ENCODE results near the gene RPN2. TPM values are rescaled to one million over a fixed set of nuclear protein-coding genes. Genes with fewer than 3 reads are reported as not detected.

Gene RPN2
- total and polyA plus RNA-seq, 9 of the 15 experiments (the other 6 are each of a cell fraction or from before 2014, with no cell fraction given) = 168 to 548 (median 325) TPM

GRCh38 chr20:37178839-37179682, at the start of gene RPN2, which contains the start of gene MROH8 (continued):
- peak; percentile 90 for TF ChIP-seq ZFX (CRISPR knock-in tag; IDR thresholded peaks at IDR 0.05)
- TF ChIP-seq CREB1 (IDR thresholded peaks at IDR 0.05) = peak; percentile 48
- TF ChIP-seq CREB1 (CRISPR knock-in tag; IDR thresholded peaks at IDR 0.05) = peak; percentile 77
- no peak for TF ChIP-seq ZNF77 (CRISPR knock-in tag; IDR thresholded peaks at IDR 0.05)
- TF ChIP-seq CREB3L1 (IDR thresholded peaks at IDR 0.05; ENCODE audit: borderline replicate concordance, low read depth) = peak; percentile 8; the same call in 1 of the 2 replicates
- peak; percentile 76; the same call in 1 of the 2 replicates for TF ChIP-seq SAFB (IDR thresholded peaks at IDR 0.05; ENCODE audit: borderline replicate concordance, low read depth, low read length)
- peak; percentile 46 for TF ChIP-seq CCNT2 (IDR thresholded peaks at IDR 0.05; ENCODE audit: borderline replicate concordance, extremely low read depth, insufficient read length, low read depth, low read length)
- TF ChIP-seq, protein P1, sequence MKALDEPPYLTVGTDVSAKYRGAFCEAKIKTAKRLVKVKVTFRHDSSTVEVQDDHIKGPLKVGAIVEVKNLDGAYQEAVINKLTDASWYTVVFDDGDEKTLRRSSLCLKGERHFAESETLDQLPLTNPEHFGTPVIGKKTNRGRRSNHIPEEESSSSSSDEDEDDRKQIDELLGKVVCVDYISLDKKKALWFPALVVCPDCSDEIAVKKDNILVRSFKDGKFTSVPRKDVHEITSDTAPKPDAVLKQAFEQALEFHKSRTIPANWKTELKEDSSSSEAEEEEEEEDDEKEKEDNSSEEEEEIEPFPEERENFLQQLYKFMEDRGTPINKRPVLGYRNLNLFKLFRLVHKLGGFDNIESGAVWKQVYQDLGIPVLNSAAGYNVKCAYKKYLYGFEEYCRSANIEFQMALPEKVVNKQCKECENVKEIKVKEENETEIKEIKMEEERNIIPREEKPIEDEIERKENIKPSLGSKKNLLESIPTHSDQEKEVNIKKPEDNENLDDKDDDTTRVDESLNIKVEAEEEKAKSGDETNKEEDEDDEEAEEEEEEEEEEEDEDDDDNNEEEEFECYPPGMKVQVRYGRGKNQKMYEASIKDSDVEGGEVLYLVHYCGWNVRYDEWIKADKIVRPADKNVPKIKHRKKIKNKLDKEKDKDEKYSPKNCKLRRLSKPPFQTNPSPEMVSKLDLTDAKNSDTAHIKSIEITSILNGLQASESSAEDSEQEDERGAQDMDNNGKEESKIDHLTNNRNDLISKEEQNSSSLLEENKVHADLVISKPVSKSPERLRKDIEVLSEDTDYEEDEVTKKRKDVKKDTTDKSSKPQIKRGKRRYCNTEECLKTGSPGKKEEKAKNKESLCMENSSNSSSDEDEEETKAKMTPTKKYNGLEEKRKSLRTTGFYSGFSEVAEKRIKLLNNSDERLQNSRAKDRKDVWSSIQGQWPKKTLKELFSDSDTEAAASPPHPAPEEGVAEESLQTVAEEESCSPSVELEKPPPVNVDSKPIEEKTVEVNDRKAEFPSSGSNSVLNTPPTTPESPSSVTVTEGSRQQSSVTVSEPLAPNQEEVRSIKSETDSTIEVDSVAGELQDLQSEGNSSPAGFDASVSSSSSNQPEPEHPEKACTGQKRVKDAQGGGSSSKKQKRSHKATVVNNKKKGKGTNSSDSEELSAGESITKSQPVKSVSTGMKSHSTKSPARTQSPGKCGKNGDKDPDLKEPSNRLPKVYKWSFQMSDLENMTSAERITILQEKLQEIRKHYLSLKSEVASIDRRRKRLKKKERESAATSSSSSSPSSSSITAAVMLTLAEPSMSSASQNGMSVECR (CRISPR knock-in tag; IDR thresholded peaks at IDR 0.05) = peak; percentile 69
- no peak for TF ChIP-seq NCOA6 (IDR thresholded peaks at IDR 0.05)
- no peak for TF ChIP-seq ZBTB26 (CRISPR knock-in tag; IDR thresholded peaks at IDR 0.05)
- no peak for TF ChIP-seq ARID1B (IDR thresholded peaks at IDR 0.05)
- no peak for TF ChIP-seq NCOA2 (IDR thresholded peaks at IDR 0.05; ENCODE audit: partially characterized antibody in 2 of 2)
- no peak for TF ChIP-seq BCL6 (CRISPR knock-in tag; IDR thresholded peaks at IDR 0.05)
- peak; percentile 81 for TF ChIP-seq POLR2A (conservative IDR thresholded peaks at IDR 0.05)
- no peak for TF ChIP-seq ESRRB (CRISPR knock-in tag; IDR thresholded peaks at IDR 0.05; ENCODE audit: borderline replicate concordance)
- no peak for TF ChIP-seq ZNF436 (CRISPR knock-in tag; IDR thresholded peaks at IDR 0.05)
- no peak for TF ChIP-seq PHTF2 (CRISPR knock-in tag; IDR thresholded peaks at IDR 0.05)
- TF ChIP-seq PHF8 (IDR thresholded peaks at IDR 0.05; ENCODE audit: borderline replicate concordance, low read length) = peak; percentile 73
- TF ChIP-seq, protein P2, sequence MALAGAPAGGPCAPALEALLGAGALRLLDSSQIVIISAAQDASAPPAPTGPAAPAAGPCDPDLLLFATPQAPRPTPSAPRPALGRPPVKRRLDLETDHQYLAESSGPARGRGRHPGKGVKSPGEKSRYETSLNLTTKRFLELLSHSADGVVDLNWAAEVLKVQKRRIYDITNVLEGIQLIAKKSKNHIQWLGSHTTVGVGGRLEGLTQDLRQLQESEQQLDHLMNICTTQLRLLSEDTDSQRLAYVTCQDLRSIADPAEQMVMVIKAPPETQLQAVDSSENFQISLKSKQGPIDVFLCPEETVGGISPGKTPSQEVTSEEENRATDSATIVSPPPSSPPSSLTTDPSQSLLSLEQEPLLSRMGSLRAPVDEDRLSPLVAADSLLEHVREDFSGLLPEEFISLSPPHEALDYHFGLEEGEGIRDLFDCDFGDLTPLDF (CRISPR knock-in tag; IDR thresholded peaks at IDR 0.05) = peak; percentile 59; the same call in 1 of the 2 replicates
- no peak for TF ChIP-seq KLF10 (CRISPR knock-in tag; IDR thresholded peaks at IDR 0.05)
- TF ChIP-seq ZNF586 (CRISPR knock-in tag; conservative IDR thresholded peaks at IDR 0.05) = no peak
